Panc1 (cell line): ENCODE data around the gene VSX1.

Source experiments
- CTCF ChIP-seq: fragments of 450-650 bp; IDR thresholded peaks from 2 replicates; pipeline ENCODE4 v1.5.1; 2017; ENCODE audit warnings: mild to moderate bottlenecking
- POLR2AphosphoS5 ChIP-seq: IDR thresholded peaks from 2 replicates; pipeline ENCODE4 v1.6.1; 2012; ENCODE audit warnings: mild to moderate bottlenecking, low read depth, low read length, moderate library complexity

- TF ChIP-seq CTCF: no peak
- no peak for TF ChIP-seq POLR2AphosphoS5
These were observed 5.4 kb upstream of the VSX1 start for GRCh38 chr20:25087186-25087929.
